K562 (cell line): ENCODE results near the gene CST3. TPM values are rescaled to one million over a fixed set of nuclear protein-coding genes. Genes with fewer than 3 reads are reported as not detected.

Experiments
- ATAC-seq: fragments of 200-7000 bp; cut with Tn5 transposase; 3 replicates; pipeline ENCODE4 v1.9.1; 2020; ENCODE audit warnings: moderate library complexity
- BruUV-seq: library from RNA; stranded (reverse); fragments of 400-500 nt; replicated peaks from 2 replicates; lab custom pipeline; 2021; lab: Mats Ljungman, UMichigan
- CTCF ChIA-PET: fragments of 300-600 bp; formaldehyde crosslinking; extraction: SDS; loops from one replicate; lab custom pipeline; 2021; ENCODE audit warnings: low intra/inter-chr PET ratio; lab: Yijun Ruan, JAX
- POLR2A ChIA-PET: fragments of 300-600, 350-650 bp; sonication (Branson Sonifier 250); formaldehyde crosslinking; extraction: SDS; loops from one replicate; lab custom pipeline; 2021; ENCODE audit warnings: antibody characterized with exemption, inconsistent platforms; lab: Yijun Ruan, JAX
- DNase-seq, 4 experiments: peaks; one replicate each; pipeline versions ENCODE4 v3.0.0 to v3.0.0-alpha.2; 2011 to 2018; ENCODE audit warnings: low spot score in 3 of 4, mixed read lengths in 3 of 4; ENCODE audit errors: extremely low read depth in 1 of 4
- FAIRE-seq: peaks from 2 replicates; lab custom pipeline; 2011; peaks lifted over from hg19 to GRCh38; lab: Jason Lieb, UNC
- H2AFZ ChIP-seq: 2 replicates; pipeline ENCODE4 v1.6.0; 2011; ENCODE audit warnings: low read depth, low read length, control low read depth, inconsistent platforms
- H3K27ac ChIP-seq: fragments of 200-600 bp; 3 replicates; pipeline ENCODE4 v1.8.0; 2011; ENCODE audit warnings: low read depth, mild to moderate bottlenecking, control low read depth, inconsistent platforms, low read length, moderate library complexity, mixed read lengths; ENCODE audit errors: extremely low read depth
- H3K27me3 ChIP-seq, 2 experiments: fragments of 300-600 bp in 1 of 2; 2 replicates in 1 of 2; 3 replicates in 1 of 2; pipeline versions ENCODE4 v1.6.0 to v1.8.0; 2011; ENCODE audit warnings: inconsistent platforms in 2 of 2, low read length in 2 of 2, mild to moderate bottlenecking in 1 of 2, mixed read lengths in 1 of 2, moderate library complexity in 1 of 2; ENCODE audit not compliant: control insufficient read depth in 2 of 2, insufficient read depth in 2 of 2
- H3K36me3 ChIP-seq: fragments of 300-600 bp; 3 replicates; pipeline ENCODE4 v1.8.0; 2011; ENCODE audit warnings: mild to moderate bottlenecking, low read length, inconsistent platforms; ENCODE audit not compliant: control insufficient read depth, insufficient read depth
- H3K4me1 ChIP-seq, 2 experiments: fragments of 200-600 bp in 1 of 2; replicated peaks in 1 of 2; 2 replicates in 1 of 2; 3 replicates in 1 of 2; pipeline versions ENCODE4 v1.5.1 to v1.8.0; 2011; ENCODE audit warnings: inconsistent platforms in 2 of 2, low read length in 2 of 2, mild to moderate bottlenecking in 1 of 2, mixed read lengths in 1 of 2, moderate library complexity in 1 of 2; ENCODE audit not compliant: control insufficient read depth in 2 of 2, insufficient read depth in 2 of 2
- H3K4me2 ChIP-seq: 2 replicates; pipeline ENCODE4 v1.6.1; 2011; ENCODE audit warnings: low read length, control low read depth, inconsistent platforms, mixed read lengths; ENCODE audit not compliant: insufficient read depth
- H3K4me3 ChIP-seq: fragments of 200-600 bp; sonication (generic), shearing (Covaris generic); 2 replicates; pipeline ENCODE4 v1.5.1; 2016; ENCODE audit warnings: control low read depth, inconsistent platforms
- H3K79me2 ChIP-seq: fragments of 200-600 bp; 3 replicates; pipeline ENCODE4 v1.8.0; 2011; ENCODE audit warnings: low read length, inconsistent platforms; ENCODE audit not compliant: control insufficient read depth, insufficient read depth
- H3K9ac ChIP-seq, 2 experiments: 2 replicates each; pipeline versions ENCODE4 v1.6.0 to v1.6.1; 2011; ENCODE audit warnings: low read depth in 2 of 2, low read length in 2 of 2, control low read depth in 1 of 2, inconsistent platforms in 1 of 2, mild to moderate bottlenecking in 1 of 2, mixed read lengths in 1 of 2; ENCODE audit not compliant: insufficient read depth in 1 of 2
- H3K9me1 ChIP-seq: one replicate; pipeline ENCODE4 v1.6.0; 2011; ENCODE audit warnings: inconsistent platforms, mild to moderate bottlenecking, low read length, moderate library complexity; ENCODE audit not compliant: control insufficient read depth, insufficient read depth
- H3K9me3 ChIP-seq: replicated peaks from 2 replicates; pipeline ENCODE4 v1.5.1; 2011; ENCODE audit warnings: low read depth, low read length, inconsistent platforms; ENCODE audit not compliant: control insufficient read depth, insufficient read depth
- H4K20me1 ChIP-seq: replicated peaks from 2 replicates; pipeline ENCODE4 v1.6.1; 2011; ENCODE audit warnings: low read length, inconsistent platforms, mixed read lengths; ENCODE audit not compliant: control insufficient read depth, insufficient read depth
- BRCA1 ChIP-seq, 2 experiments: fragments of 450-650 bp in 1 of 2; sonication (generic) in 1 of 2; formaldehyde crosslinking in 1 of 2; IDR thresholded peaks; 2 replicates each; pipeline versions ENCODE4 v1.5.0 to v1.6.1; 2017 to 2020; ENCODE audit warnings: mild to moderate bottlenecking in 1 of 2, missing genetic modification reagents in 1 of 2
- CTCF ChIP-seq, 3 experiments: IDR thresholded peaks in 2 of 3; conservative IDR thresholded peaks in 1 of 3; 2 replicates each; pipeline ENCODE4 v1.5.1; 2011 to 2012; ENCODE audit warnings: low read length in 3 of 3, mild to moderate bottlenecking in 3 of 3, control low read depth in 2 of 3, improper control_type of control experiment in 1 of 3, inconsistent platforms in 1 of 3, low read depth in 1 of 3, mixed read lengths in 1 of 3, moderate library complexity in 1 of 3; ENCODE audit not compliant: insufficient read depth in 2 of 3
- IRF1 ChIP-seq: sonication (generic); formaldehyde crosslinking; IDR thresholded peaks from 2 replicates; pipeline ENCODE4 v1.8.0; 2022; ENCODE audit warnings: missing genetic modification reagents, mild to moderate bottlenecking, borderline replicate concordance
- MBD1 ChIP-seq: fragments of 250-450 bp; sonication (Bioruptor Pico); IDR thresholded peaks from 2 replicates; pipeline ENCODE4 v1.8.0; 2022; ENCODE audit warnings: inconsistent platforms
- MLLT1 ChIP-seq, 2 experiments: fragments of 450-650 bp; IDR thresholded peaks; 2 replicates each; pipeline ENCODE4 v1.6.1; 2016
- MTA2 ChIP-seq: fragments of 450-650 bp; IDR thresholded peaks from 2 replicates; pipeline ENCODE4 v1.6.1; 2016; ENCODE audit warnings: low read depth
- SMAD3 ChIP-seq: fragments of 450-650 bp; formaldehyde crosslinking; conservative IDR thresholded peaks from 2 replicates; pipeline ENCODE4 v1.4.0; 2020; ENCODE audit warnings: mild to moderate bottlenecking
- XRCC5 ChIP-seq: fragments of 200-400 bp; formaldehyde crosslinking; IDR thresholded peaks from 2 replicates; pipeline ENCODE4 v1.6.1; 2017; ENCODE audit warnings: low read depth, mild to moderate bottlenecking, low read length
- ZNF174 ChIP-seq: fragments of 250-450 bp; sonication (Bioruptor Pico); IDR thresholded peaks from 2 replicates; pipeline ENCODE4 v1.4.0; 2020; ENCODE audit warnings: mild to moderate bottlenecking
- WGBS: fragments of 100-300 bp; shearing (Covaris generic); methylation state at CpG from one replicate; pipeline ENCODE4 v1.1.6; 2016; ENCODE audit warnings: low coverage, mixed read lengths; ENCODE audit not compliant: insufficient coverage; ENCODE audit errors: missing lambda C conversion rate; 5-methylcytosine and 5-hydroxymethylcytosine counted together
- in situ Hi-C: fragments of 300-500 bp; cut with MboI; formaldehyde crosslinking; loops from 4 replicates; pipeline ENCODE4 v1.15.0; 2018; ENCODE audit warnings: inconsistent platforms, mixed read lengths
- intact Hi-C: fragments of 100-400 bp; cut with micrococcal nuclease; formaldehyde crosslinking; loops from 2 replicates; pipeline ENCODE4 v1.14.2; 2022
- polyA plus RNA-seq, 8 experiments: library from polyadenylated mRNA; depleted of rRNA in 4 of 8; stranded (reverse) in 5 of 8; unstranded in 3 of 8; fragments of >200 nt; fragmentation: Nextera tagmentation in 2 of 8; fragmentation: Illumina TruSeq in 1 of 8; extraction: Ambion mirVana in 2 of 8; extraction: Trizol in 1 of 8; gene quantifications; 2 replicates each; pipeline versions ENCODE4 v1.2.1 to v1.2.3, GENCODE V29; 2011 to 2014; ENCODE audit warnings: inconsistent platforms in 1 of 8, missing spikeins in 1 of 8
- total RNA-seq, 7 experiments: library from RNA; depleted of rRNA in 6 of 7; stranded (reverse); fragments of >200 nt in 6 of 7; fragmentation: Illumina TruSeq in 2 of 7; extraction: Trizol in 2 of 7; gene quantifications; 2 replicates each; pipeline versions ENCODE4 v1.2.1 to v1.2.3, GENCODE V29; 2011 to 2021; ENCODE audit warnings: low replicate concordance in 1 of 7
- TF ChIP-seq, protein P1 (sequence below): sonication (generic); formaldehyde crosslinking; IDR thresholded peaks from 2 replicates; pipeline ENCODE4 v1.8.0; 2022; ENCODE audit warnings: mild to moderate bottlenecking, missing genetic modification reagents

The CST3 gene
- total and polyA plus RNA-seq, 9 of the 15 experiments (the other 6 are each of a cell fraction or from before 2014, with no cell fraction given), result 8.7 to 113 (median 48.5) TPM

DNA sequence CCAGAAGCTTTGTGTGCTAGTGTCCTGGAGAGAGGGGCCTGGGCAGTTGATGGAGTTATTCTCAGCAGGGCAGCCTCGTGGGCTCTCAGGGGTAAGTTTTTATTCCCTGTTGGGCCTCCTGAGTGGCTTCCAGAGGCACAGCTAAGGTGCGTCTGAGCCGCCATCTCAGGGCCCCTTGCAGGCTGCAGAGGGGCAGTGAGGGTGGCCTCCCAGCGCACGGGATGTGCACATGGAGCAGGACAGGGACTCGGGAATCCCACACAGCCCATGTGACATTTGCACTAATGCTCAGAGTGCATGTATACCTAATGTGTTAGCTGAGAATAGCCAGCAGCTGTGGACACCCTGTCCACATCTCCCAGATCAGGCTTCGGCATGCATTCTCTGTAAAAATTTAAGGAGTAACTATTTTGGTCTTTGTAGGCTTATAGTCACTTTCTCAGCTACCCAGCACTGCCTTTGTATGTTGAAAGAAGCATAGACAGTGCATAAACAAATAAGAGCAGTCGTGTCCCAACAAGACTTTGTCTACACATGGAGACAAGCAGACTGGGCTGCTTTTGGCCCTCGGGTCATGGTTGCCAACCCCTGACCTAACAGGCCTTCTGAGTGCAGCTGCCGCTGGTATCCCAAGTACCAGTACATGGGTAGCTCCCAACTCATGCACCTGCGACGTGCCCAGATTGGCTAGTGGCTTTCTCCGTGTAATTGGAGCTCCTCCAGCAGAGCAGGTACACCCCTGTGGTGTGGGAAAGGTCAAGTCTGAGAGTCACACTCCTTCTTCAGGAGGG is 50.8 kb downstream of the CST3 start:
- no peak overlapping the region for H3K4me2 ChIP-seq
- intact Hi-C loops (no loop called here), in situ Hi-C loops (no loop called here)
- no peak overlapping the region for H3K9ac ChIP-seq
- peaks cover 2 to 6% of the 10 kb centered on the region in 2 experiments; a peak in 3 of 5 replicates for H3K4me1 ChIP-seq
- no peak overlapping the region for H3K27ac ChIP-seq
- no peak overlapping the region for H3K4me3 ChIP-seq
- ChIA-PET POLR2A (no interaction called here), CTCF (no interaction called here)
- no peaks in the 10 kb centered on the region for H3K27me3 ChIP-seq
- H3K9me1 ChIP-seq, result no peaks in the 10 kb centered on the region
- no peaks in the 10 kb centered on the region for H3K79me2 ChIP-seq
- DNase-seq, result no peak
- no peak for FAIRE-seq
- no peak overlapping the region for H2AFZ ChIP-seq
- no peaks in the 10 kb centered on the region for H3K36me3 ChIP-seq
- no peaks in the 10 kb centered on the region for H4K20me1 ChIP-seq
- WGBS, result 13% methylated on average over 13 of the region's 13 CpGs
- no peaks in the 10 kb centered on the region for H3K9me3 ChIP-seq
- no peak for ATAC-seq
- no TSS peak for BruUV-seq
- no peak for TF ChIP-seq MBD1 (CRISPR knock-in tag)
- no peak for TF ChIP-seq ZNF174
- no peak for TF ChIP-seq XRCC5
- no peak for TF ChIP-seq BRCA1 (IDR thresholded peaks at IDR 0.05)
- TF ChIP-seq BRCA1 (CRISPR knock-in tag; IDR thresholded peaks at IDR 0.05), result no peak
- no peak for TF ChIP-seq SMAD3 (CRISPR knock-in tag)
- no peak for TF ChIP-seq MLLT1 (IDR thresholded peaks at IDR 0.05)
- no peak for TF ChIP-seq CTCF (IDR thresholded peaks at IDR 0.05 in 2 of 3, conservative IDR thresholded peaks at IDR 0.05 in 1 of 3; ENCODE audit: insufficient read depth in 2 of 3, low read depth in 1 of 3, low read length in 3 of 3)
- TF ChIP-seq MTA2, result no peak
- no peak for TF ChIP-seq IRF1 (CRISPR knock-in tag)
- TF ChIP-seq, protein P1, sequence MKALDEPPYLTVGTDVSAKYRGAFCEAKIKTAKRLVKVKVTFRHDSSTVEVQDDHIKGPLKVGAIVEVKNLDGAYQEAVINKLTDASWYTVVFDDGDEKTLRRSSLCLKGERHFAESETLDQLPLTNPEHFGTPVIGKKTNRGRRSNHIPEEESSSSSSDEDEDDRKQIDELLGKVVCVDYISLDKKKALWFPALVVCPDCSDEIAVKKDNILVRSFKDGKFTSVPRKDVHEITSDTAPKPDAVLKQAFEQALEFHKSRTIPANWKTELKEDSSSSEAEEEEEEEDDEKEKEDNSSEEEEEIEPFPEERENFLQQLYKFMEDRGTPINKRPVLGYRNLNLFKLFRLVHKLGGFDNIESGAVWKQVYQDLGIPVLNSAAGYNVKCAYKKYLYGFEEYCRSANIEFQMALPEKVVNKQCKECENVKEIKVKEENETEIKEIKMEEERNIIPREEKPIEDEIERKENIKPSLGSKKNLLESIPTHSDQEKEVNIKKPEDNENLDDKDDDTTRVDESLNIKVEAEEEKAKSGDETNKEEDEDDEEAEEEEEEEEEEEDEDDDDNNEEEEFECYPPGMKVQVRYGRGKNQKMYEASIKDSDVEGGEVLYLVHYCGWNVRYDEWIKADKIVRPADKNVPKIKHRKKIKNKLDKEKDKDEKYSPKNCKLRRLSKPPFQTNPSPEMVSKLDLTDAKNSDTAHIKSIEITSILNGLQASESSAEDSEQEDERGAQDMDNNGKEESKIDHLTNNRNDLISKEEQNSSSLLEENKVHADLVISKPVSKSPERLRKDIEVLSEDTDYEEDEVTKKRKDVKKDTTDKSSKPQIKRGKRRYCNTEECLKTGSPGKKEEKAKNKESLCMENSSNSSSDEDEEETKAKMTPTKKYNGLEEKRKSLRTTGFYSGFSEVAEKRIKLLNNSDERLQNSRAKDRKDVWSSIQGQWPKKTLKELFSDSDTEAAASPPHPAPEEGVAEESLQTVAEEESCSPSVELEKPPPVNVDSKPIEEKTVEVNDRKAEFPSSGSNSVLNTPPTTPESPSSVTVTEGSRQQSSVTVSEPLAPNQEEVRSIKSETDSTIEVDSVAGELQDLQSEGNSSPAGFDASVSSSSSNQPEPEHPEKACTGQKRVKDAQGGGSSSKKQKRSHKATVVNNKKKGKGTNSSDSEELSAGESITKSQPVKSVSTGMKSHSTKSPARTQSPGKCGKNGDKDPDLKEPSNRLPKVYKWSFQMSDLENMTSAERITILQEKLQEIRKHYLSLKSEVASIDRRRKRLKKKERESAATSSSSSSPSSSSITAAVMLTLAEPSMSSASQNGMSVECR (CRISPR knock-in tag), result no peak
